ENCODE measurements around the gene GPAM.
"Not testable (repeated sequence)": the region's sequence is repeated elsewhere in the genome, so short reads cannot be mapped to it uniquely, and the experiment has no call there.

GPAM gene

DNA sequence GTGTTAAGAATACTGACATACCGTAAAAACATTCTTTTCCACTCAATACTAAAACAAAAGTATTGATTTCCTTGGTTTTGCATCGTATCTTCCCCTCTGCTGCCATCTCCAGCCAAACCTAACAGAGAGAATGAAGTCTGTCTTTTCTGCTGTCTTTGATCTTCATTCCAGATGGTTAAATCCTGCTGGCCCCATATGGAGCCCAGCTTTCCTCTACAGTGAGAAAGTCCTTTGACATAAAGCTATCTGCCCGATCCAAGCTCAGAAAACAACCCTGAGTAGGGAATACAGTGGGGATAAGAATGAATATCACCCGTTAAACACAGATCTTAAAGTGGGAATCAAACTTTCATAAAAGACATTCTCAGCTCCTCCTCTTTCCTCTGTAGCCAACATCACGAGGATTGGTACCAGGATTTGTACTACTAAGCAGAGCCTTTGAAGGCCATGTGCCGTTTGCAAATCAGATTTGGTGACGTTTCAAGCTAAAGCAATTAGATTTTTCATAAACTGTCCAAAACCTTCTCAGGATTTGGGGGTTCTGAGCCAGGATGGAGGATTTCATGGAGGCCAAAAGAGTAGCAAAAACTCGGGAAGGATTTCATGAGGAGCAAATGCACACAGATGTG is 30.8 kb upstream of the GPAM start:
- DNase-seq, result no peak

- DNase-seq, result no peak
These were observed 30.3 kb upstream of the GPAM start for GRCh38 chr10:112213836-112214235.

DNA sequence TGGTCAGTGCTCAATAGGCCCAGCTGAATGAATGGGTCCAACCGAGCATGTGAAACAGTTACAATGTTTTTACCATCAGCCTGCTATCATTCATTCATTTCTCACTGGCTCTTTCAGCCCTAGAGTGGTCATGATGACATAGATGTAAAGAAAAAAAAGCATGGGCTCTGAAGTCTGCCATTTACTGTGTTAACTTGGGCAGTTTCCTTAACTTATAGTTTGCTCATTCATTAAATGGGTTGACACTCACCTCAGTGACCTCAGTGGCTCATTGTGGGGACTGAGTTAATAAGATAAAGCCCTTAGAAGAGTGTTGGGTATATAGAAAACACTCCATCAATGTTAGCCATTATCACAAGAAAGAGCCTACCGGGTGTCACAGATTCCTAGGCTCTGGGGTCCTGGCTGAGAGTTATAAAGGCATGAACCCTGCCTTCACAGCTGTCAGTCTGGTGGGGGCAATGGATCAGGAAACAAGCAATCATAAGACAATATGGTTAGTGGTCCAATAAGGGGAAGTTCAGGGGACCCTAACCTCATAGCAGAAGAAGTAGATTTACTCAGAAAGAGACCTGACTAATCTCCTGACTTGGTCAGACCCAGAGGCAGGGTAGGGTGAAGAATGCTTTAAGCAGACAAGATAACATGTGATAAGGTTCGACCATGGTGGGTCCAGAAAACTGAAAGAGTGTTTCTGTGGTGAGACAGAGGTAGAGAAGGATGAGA is 29.7 kb upstream of the GPAM start:
- DNase-seq, result no peak

GRCh38 chr10:112210666-112211065 is 27.1 kb upstream of the GPAM start:
- DNase-seq, result no peak

DNA sequence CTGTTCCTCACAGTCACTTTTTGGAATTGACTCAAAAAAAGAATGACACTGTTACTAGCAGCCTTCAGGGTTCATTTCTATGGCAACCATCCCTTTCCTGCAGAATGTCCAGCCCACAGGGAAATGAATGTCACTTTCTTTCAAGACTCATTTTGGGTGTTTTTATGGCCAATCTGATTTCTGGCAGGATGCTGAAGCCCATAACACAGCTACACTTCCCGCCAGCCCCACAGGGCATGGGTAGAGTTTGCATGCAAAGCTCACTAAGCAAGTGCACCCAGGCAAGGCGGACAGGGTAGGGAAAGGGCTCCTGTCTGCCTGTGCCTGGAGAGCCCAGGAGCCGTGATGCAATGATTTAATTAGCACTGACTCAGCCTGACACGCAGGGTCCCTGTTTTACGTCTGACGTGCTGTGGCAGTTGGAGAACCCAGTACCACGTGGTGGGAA is 26.1 kb upstream of the GPAM start:
- no peak for DNase-seq

GRCh38 chr10:112208997-112209396 is 25.4 kb upstream of the GPAM start:
- no peak for DNase-seq

DNA sequence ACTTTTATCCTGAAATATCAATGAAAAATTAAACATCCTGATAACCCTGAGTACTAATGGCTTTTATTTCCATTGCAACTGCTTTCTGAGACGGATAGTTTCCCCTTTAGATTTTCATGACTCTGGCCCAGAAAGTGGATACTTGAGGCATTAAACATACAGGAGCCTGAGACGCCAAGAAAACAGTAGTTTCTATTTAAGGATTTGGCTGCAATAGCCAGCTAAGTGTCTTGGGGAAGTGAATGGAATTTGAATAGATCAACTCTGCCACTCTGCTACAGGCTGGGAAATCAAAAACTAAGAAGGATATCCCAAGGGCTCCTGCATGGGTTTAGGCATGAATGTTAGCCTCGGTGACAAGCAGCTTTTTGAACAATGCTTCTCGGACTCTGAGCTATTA is 24.7 kb upstream of the GPAM start:
- DNase-seq, result no peak

- no peak for DNase-seq
These were observed 19.9 kb upstream of the GPAM start for GRCh38 chr10:112203328-112204076.

DNA sequence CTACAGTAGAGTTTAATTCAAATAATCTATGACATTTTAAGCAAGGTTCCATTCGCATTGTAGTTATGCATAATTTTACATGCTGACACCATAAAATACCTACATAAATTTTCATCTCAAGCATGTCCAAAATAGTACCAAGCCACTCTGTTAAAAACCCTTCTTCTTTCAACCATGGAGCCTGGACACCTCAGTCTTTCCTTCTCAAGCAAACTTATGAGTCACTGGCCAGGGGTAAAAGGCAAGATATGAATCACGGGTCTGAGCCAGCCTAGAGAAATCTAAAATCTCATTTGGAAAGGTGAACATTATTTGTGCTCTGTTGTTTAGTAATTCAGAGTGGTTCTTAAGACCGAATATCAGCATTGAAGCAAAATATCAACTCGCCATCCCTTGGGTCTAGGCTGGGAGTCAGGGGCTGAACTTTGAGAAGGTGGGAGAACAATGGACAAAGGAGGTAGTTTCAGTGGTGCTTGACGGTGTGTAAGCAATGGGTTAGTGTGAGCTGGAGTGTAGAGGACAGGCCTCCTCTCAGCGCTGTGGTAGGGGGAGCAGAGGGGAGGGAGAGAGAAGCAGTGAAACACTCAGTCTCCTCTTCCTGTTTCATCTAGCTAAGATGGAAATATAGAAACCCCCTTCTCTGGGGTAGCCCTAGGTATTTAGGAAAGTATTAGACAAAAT is 19.1 kb upstream of the GPAM start:
- DNase-seq, result no peak

DNA sequence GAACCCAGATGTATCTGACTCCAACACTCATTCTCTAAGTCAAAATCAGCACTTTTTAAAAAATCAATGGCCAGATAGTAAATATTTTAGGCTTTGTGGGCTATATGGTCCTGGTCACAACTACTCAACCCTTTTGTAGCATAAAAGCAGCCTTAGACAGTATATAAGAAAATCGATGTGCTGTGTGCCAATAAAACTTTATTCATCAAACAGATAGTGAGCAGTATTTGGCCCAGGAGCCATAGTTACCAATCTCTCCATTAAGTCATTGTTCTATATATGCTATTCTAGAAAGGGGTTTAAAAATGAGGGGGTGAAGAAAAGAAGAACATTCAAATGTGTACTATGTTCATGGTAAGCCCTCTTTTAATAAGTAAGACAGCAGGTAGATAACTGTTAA is 18.5 kb upstream of the GPAM start:
- DNase-seq, result no peak

DNA sequence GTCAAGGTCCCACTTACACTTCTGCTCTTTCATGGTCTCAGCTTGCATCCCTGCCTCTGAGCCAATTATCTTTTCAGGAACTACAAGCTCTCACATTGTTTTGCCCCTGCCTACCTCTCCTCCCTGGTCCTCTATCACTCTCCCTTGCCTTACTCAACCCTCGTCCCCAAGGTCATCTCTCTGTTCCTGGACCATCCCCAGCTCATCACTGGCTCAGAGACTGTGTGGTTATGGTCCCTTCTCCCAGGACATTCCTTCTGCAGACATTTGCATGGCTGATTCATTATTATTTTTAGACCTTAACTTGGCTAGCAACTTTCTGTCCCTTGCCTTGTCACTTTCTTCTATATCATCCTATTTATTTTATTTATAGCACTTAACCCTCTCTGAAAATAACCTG is 17.8 kb upstream of the GPAM start:
- no peak for DNase-seq

DNA sequence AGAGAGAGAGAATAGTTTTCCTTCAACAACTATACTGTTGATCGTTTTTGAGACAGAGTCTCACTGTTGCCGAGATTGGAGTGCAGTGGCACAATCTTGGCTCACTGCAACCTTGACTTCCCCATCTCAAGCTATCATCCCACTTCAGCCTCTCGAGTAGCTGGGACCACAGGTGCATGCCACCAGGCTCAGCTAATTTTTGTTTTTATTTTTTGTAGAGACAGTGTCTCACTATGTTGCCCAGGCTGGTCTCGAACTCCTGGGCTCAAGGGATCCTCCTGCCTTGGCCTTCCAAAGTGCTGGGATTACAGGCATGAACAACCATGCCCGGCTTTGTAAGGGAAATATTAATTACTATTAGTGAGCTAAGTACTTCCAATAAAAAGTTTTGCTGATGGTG is 16.7 kb upstream of the GPAM start:
- not testable (repeated sequence) for DNase-seq

DNA sequence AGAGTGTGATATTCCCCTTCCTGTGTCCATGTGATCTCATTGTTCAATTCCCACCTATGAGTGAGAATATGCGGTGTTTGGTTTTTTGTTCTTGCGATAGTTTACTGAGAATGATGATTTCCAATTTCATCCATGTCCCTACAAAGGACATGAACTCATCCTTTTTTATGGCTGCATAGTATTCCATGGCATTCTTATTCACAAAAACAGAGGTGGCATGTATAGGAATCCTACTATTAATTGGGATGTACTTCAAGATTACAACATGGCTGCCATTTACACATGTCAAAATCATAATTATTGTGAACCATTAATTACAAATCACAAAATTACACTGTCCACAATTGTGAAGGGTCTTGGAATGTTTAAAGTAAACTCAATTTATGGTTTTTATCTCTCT is 14.1 kb upstream of the GPAM start:
- DNase-seq, result not testable (repeated sequence)

DNA sequence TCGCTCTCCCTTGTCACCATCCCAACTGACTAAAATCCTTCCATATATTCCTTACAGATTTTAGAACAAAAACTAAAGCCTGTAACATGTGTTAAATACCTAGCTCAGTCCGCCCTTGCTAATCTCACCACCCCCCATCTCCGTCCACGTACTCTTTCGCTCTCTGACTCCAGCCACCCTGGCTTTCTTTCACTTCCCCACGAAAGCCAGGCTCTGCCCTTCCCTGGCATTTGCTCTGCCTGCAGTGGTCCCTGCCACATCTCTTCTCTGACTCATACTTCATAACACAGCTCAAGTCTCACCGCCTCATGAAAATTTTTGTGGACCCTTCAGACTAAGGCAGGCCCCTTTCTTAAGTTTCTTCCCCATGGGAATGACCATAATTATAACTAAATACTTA is 11.7 kb upstream of the GPAM start:
- DNase-seq, result no peak

- no peak for DNase-seq
These were observed 8.2 kb upstream of the GPAM start for GRCh38 chr10:112191791-112192190.

- DNase-seq, result no peak
These were observed 7.6 kb upstream of the GPAM start for GRCh38 chr10:112191041-112191590.

DNA sequence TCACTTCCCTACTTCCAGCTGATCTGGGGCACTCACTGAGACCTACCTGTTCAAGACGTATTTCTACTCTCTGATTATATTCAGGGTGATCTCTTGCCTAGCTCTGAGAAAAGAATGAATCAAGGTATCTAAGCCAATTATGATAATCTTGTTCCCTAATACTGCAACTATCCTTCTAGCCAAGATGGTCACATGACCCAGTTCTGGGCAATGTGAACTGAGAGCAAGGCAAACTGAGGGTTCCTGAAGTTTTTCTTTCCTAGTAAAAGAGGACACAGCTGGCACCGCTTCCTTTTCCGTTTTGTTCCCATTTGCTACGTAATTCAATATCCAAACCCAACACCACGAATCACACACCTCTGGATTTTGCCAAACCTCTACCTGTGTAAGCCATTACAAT is 5.9 kb upstream of the GPAM start:
- no peak for DNase-seq

GRCh38 chr10:112187527-112187926 is 4.0 kb upstream of the GPAM start:
- no peak for DNase-seq

GRCh38 chr10:112185959-112186358 is 2.4 kb upstream of the GPAM start:
- peak in 1 of 2 experiments; percentile 0 for DNase-seq

- DNase-seq, result no peak
These were observed 814 bp upstream of the GPAM start for GRCh38 chr10:112184379-112184778.

DNA sequence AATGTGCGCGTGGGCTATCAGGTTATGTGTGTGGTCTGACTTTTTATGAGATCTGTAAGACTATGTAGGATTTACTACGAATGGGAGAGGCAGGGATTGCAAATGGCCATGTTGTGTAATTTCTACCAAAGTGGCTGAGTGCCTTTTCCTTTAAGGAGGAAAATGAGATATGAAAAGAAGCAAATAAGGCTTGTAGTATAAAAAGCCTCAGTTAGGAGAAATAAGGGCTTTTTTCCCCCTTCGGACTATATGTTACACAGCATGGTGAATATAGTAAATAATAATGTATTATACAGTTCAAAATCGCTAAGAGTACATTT is 447 bp upstream of the GPAM start:
- DNase-seq, result no peak

- no peak for DNase-seq
These were observed 709 bp downstream of the GPAM start for GRCh38 chr10:112182784-112183328.

GRCh38 chr10:112177247-112177646 is 6.3 kb downstream of the GPAM start:
- DNase-seq, result no peak
